Gastrocnemius medialis (tissue), 4 donors: ENCODE measurements around the gene MCUB.

ENCODE experiments used
- POLR2A ChIP-seq, 2 donors: fragments of 450-650 bp; IDR thresholded peaks; one replicate each; pipeline ENCODE4 v1.6.1; 2017; ENCODE audit warnings: antibody characterized with exemption in 2 of 2, mild to moderate bottlenecking in 2 of 2, moderate library complexity in 2 of 2
- TF ChIP-seq, protein P1 (sequence below), 5 experiments: fragments of 450-650 bp in 3 of 5; fragments of 200-600 bp in 2 of 5; sonication (generic) in 2 of 5; IDR thresholded peaks in 4 of 5; conservative IDR thresholded peaks in 1 of 5; 1 replicate in 4 of 5; 2 replicates in 1 of 5; pipeline ENCODE4 v1.5.1; 2016 to 2019; ENCODE audit warnings: antibody characterized with exemption in 5 of 5, mild to moderate bottlenecking in 3 of 5, moderate library complexity in 3 of 5

- TF ChIP-seq POLR2A (IDR thresholded peaks at IDR 0.05) = no peak
- TF ChIP-seq, protein P1, sequence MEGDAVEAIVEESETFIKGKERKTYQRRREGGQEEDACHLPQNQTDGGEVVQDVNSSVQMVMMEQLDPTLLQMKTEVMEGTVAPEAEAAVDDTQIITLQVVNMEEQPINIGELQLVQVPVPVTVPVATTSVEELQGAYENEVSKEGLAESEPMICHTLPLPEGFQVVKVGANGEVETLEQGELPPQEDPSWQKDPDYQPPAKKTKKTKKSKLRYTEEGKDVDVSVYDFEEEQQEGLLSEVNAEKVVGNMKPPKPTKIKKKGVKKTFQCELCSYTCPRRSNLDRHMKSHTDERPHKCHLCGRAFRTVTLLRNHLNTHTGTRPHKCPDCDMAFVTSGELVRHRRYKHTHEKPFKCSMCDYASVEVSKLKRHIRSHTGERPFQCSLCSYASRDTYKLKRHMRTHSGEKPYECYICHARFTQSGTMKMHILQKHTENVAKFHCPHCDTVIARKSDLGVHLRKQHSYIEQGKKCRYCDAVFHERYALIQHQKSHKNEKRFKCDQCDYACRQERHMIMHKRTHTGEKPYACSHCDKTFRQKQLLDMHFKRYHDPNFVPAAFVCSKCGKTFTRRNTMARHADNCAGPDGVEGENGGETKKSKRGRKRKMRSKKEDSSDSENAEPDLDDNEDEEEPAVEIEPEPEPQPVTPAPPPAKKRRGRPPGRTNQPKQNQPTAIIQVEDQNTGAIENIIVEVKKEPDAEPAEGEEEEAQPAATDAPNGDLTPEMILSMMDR (IDR thresholded peaks at IDR 0.05 in 4 of 5, conservative IDR thresholded peaks at IDR 0.05 in 1 of 5) = no peak
These were observed 15.1 kb downstream of the MCUB start for GRCh38 chr4:109574931-109575804.
